IMR-90 (cell line): ENCODE data around the gene CPA3. TPM values are rescaled to one million over a fixed set of nuclear protein-coding genes. Genes with fewer than 3 reads are reported as not detected.

ENCODE experiments used
- ATAC-seq: fragments of 200-7000 bp; cut with Tn5 transposase; 2 replicates; pipeline ENCODE4 v1.9.1; 2020; ENCODE audit warnings: low read depth, mild to moderate bottlenecking, moderate library complexity
- BruUV-seq: library from RNA; stranded (reverse); fragments of 400-500 nt; replicated peaks from 2 replicates; lab custom pipeline; 2021; lab: Mats Ljungman, UMichigan
- CTCF ChIA-PET: fragments of 300-600 bp; formaldehyde crosslinking; extraction: SDS; loops from one replicate; lab custom pipeline; 2021; ENCODE audit warnings: antibody characterized with exemption; lab: Yijun Ruan, JAX
- POLR2A ChIA-PET: fragments of 300-600 bp; sonication (Branson Sonifier 250); formaldehyde crosslinking; loops from one replicate; lab custom pipeline; 2022; ENCODE audit warnings: antibody characterized with exemption; ENCODE audit not compliant: unreplicated experiment; lab: Charles Lee
- DNase-seq: peaks from one replicate; pipeline ENCODE4 v3.0.0; 2013
- H2AFZ ChIP-seq: replicated peaks from 2 replicates; pipeline ENCODE3; 2013; ENCODE audit warnings: low read length, mild to moderate bottlenecking; ENCODE audit not compliant: poor library complexity
- H2AK5ac ChIP-seq: 2 replicates; pipeline ENCODE4 v1.6.1; 2013; ENCODE audit warnings: low read depth, low read length, inconsistent platforms
- H2AK9ac ChIP-seq: replicated peaks from 2 replicates; pipeline ENCODE3; 2013; ENCODE audit warnings: mild to moderate bottlenecking, low read depth, low read length, moderate library complexity; ENCODE audit not compliant: poor library complexity
- H2BK120ac ChIP-seq: 2 replicates; pipeline ENCODE4 v1.6.1; 2013; ENCODE audit warnings: low read depth, low read length, inconsistent platforms
- H2BK15ac ChIP-seq: 3 replicates; pipeline ENCODE4 v1.6.1; 2013; ENCODE audit warnings: low read depth, low read length, inconsistent platforms
- H2BK20ac ChIP-seq: 2 replicates; pipeline ENCODE4 v1.6.1; 2013; ENCODE audit warnings: low read depth, mild to moderate bottlenecking, inconsistent platforms, low read length, moderate library complexity
- H2BK5ac ChIP-seq: 2 replicates; pipeline ENCODE4 v1.6.1; 2013; ENCODE audit warnings: mild to moderate bottlenecking, low read depth, low read length, inconsistent platforms; ENCODE audit not compliant: poor library complexity, severe bottlenecking
- H3K14ac ChIP-seq: replicated peaks from 2 replicates; pipeline ENCODE4 v1.6.1; 2013; ENCODE audit warnings: low read depth, low read length, inconsistent platforms
- H3K18ac ChIP-seq: 2 replicates; pipeline ENCODE4 v1.6.1; 2013; ENCODE audit warnings: low read depth, low read length, control low read depth
- H3K23ac ChIP-seq: 2 replicates; pipeline ENCODE4 v1.6.1; 2013; ENCODE audit warnings: low read depth, low read length, inconsistent platforms
- H3K27ac ChIP-seq: 2 replicates; pipeline ENCODE4 v1.5.1; 2013; ENCODE audit warnings: mild to moderate bottlenecking, control low read depth, low read length; ENCODE audit not compliant: insufficient read depth
- H3K27me3 ChIP-seq: 2 replicates; pipeline ENCODE4 v1.6.1; 2013; ENCODE audit warnings: low read length; ENCODE audit not compliant: control insufficient read depth, insufficient read depth
- H3K36me3 ChIP-seq: 2 replicates; pipeline ENCODE4 v1.6.1; 2013; ENCODE audit warnings: low read length, mixed read lengths; ENCODE audit not compliant: control insufficient read depth, insufficient read depth
- H3K4ac ChIP-seq: 2 replicates; pipeline ENCODE4 v1.6.1; 2013; ENCODE audit warnings: low read depth, low read length, inconsistent platforms
- H3K4me1 ChIP-seq: 2 replicates; pipeline ENCODE4 v1.6.1; 2013; ENCODE audit warnings: low read length, mixed read lengths; ENCODE audit not compliant: control insufficient read depth, insufficient read depth
- H3K4me2 ChIP-seq: 2 replicates; pipeline ENCODE4 v1.6.1; 2013; ENCODE audit warnings: low read depth, mild to moderate bottlenecking, control low read depth, low read length, moderate library complexity
- H3K4me3 ChIP-seq: 2 replicates; pipeline ENCODE4 v1.5.1; 2013; ENCODE audit warnings: low read depth, mild to moderate bottlenecking, control low read depth, low read length, moderate library complexity; ENCODE audit not compliant: insufficient read depth
- H3K56ac ChIP-seq: 2 replicates; pipeline ENCODE4 v1.6.1; 2013; ENCODE audit warnings: low read length, inconsistent platforms; ENCODE audit not compliant: insufficient read depth; ENCODE audit errors: extremely low read depth
- H3K79me1 ChIP-seq, 2 experiments: 2 replicates each; pipeline ENCODE4 v1.6.1; 2013; ENCODE audit warnings: low read length in 2 of 2, inconsistent platforms in 1 of 2, low read depth in 1 of 2
- H3K9ac ChIP-seq: 2 replicates; pipeline ENCODE4 v1.6.1; 2013; ENCODE audit warnings: low read depth, low read length, control low read depth
- H3K9me1 ChIP-seq: 2 replicates; pipeline ENCODE4 v1.6.1; 2013; ENCODE audit warnings: low read length, inconsistent platforms; ENCODE audit not compliant: insufficient read depth
- H3K9me3 ChIP-seq: 2 replicates; pipeline ENCODE4 v1.6.1; 2013; ENCODE audit warnings: low read length; ENCODE audit not compliant: control insufficient read depth, insufficient read depth
- H4K20me1 ChIP-seq: 2 replicates; pipeline ENCODE4 v1.6.1; 2013; ENCODE audit warnings: low read length, inconsistent platforms; ENCODE audit not compliant: insufficient read depth
- H4K5ac ChIP-seq: 2 replicates; pipeline ENCODE4 v1.6.1; 2013; ENCODE audit warnings: mild to moderate bottlenecking, low read depth, low read length, control low read depth
- H4K8ac ChIP-seq, 2 experiments: 2 replicates each; pipeline ENCODE4 v1.6.1; 2013; ENCODE audit warnings: low read depth in 2 of 2, low read length in 2 of 2, control low read depth in 1 of 2, inconsistent platforms in 1 of 2
- H4K91ac ChIP-seq: 2 replicates; pipeline ENCODE4 v1.6.1; 2013; ENCODE audit warnings: low read depth, low read length, inconsistent platforms; ENCODE audit not compliant: insufficient read depth
- ELK1 ChIP-seq: fragments of 150-350 bp; IDR thresholded peaks from 2 replicates; pipeline ENCODE4 v1.6.1; 2016; ENCODE audit warnings: low read depth, mild to moderate bottlenecking, low read length, moderate library complexity, borderline replicate concordance
- MAFK ChIP-seq: IDR thresholded peaks from 2 replicates; pipeline ENCODE4 v1.6.1; 2012; ENCODE audit warnings: low read depth, low read length, improper control_type of control experiment
- NFE2L2 ChIP-seq: fragments of 150-350 bp; IDR thresholded peaks from 2 replicates; pipeline ENCODE4 v1.6.1; 2016; ENCODE audit warnings: low read depth, mild to moderate bottlenecking, low read length
- POLR2A ChIP-seq: IDR thresholded peaks from 2 replicates; pipeline ENCODE4 v1.6.1; 2012; ENCODE audit warnings: mild to moderate bottlenecking, low read depth, low read length
- RAD21 ChIP-seq: IDR thresholded peaks from 2 replicates; pipeline ENCODE4 v1.6.1; 2012; ENCODE audit warnings: low read length, improper control_type of control experiment
- dilution Hi-C: fragments of 300-500 bp; cut with HindIII; formaldehyde crosslinking; loops from one replicate; pipeline ENCODE4 v1.14.3; 2018; ENCODE audit warnings: low sequenced_read_pairs; ENCODE audit not compliant: unreplicated experiment
- in situ Hi-C: fragments of 300-500 bp; cut with MboI; formaldehyde crosslinking; loops from 3 replicates; pipeline ENCODE4 v1.14.3; 2019; ENCODE audit warnings: low sequenced_read_pairs, inconsistent platforms, mixed read lengths
- intact Hi-C: fragments of 100-400 bp; cut with micrococcal nuclease; formaldehyde crosslinking; loops from 2 replicates; pipeline ENCODE4 v1.10.0; 2022
- polyA plus RNA-seq, 3 experiments: library from polyadenylated mRNA; depleted of rRNA; stranded (reverse); fragments of >200 nt; gene quantifications; 2 replicates each; pipeline ENCODE4 v1.2.3, GENCODE V29; 2012; ENCODE audit warnings: low replicate concordance in 1 of 3
- total RNA-seq: library from RNA; depleted of rRNA; stranded (reverse); fragments of >200 nt; gene quantifications from 2 replicates; pipeline ENCODE4 v1.2.3, GENCODE V29; 2012

CPA3 gene
- total and polyA plus RNA-seq, 2 of the 4 experiments (the other 2 are of a cell fraction), result 0.07 TPM; not detected in 1

- ChIA-PET CTCF (no interaction called here), POLR2A (no interaction called here)
- H3K14ac ChIP-seq, result no peak overlapping the region
- H4K5ac ChIP-seq, result no peak overlapping the region
- no peak overlapping the region for H2BK120ac ChIP-seq
- no peak overlapping the region for H4K8ac ChIP-seq
- no peak overlapping the region for H2AK9ac ChIP-seq
- no peak overlapping the region for H3K27ac ChIP-seq
- no peak overlapping the region for H2BK5ac ChIP-seq
- no peak overlapping the region for H2BK20ac ChIP-seq
- no TSS peak for BruUV-seq
- H3K4me3 ChIP-seq, result no peak overlapping the region
- H3K56ac ChIP-seq, result no peak overlapping the region
- ATAC-seq (peak; percentile 49), DNase-seq (peak; percentile 43)
- no peak overlapping the region for H2AFZ ChIP-seq
- TF ChIP-seq MAFK, result no peak
- TF ChIP-seq NFE2L2, result no peak
- TF ChIP-seq RAD21, result no peak
- TF ChIP-seq ELK1, result no peak
- TF ChIP-seq POLR2A, result no peak
- no peak overlapping the region for H3K4me2 ChIP-seq
- intact Hi-C loops, result no loop called here
- no peaks in the 10 kb centered on the region; the same call in 1 of the 2 replicates for H3K27me3 ChIP-seq
- H4K20me1 ChIP-seq, result no peaks in the 10 kb centered on the region
- H3K18ac ChIP-seq, result no peak overlapping the region
- H3K23ac ChIP-seq, result no peak overlapping the region
- no peaks in the 10 kb centered on the region for H3K79me1 ChIP-seq
- H3K36me3 ChIP-seq, result no peaks in the 10 kb centered on the region
- in situ Hi-C loops, result no loop called here
- no peaks in the 10 kb centered on the region for H3K9me1 ChIP-seq
- no peak overlapping the region for H3K9ac ChIP-seq
- no peak overlapping the region for H3K4ac ChIP-seq
- no peak overlapping the region for H2BK15ac ChIP-seq
- peaks cover 1% of the 10 kb centered on the region; the same call in 1 of the 2 replicates for H3K4me1 ChIP-seq
- H4K91ac ChIP-seq, result no peak overlapping the region
- no peak overlapping the region for H2AK5ac ChIP-seq
- dilution Hi-C loops, result no loop called here
- H3K9me3 ChIP-seq, result no peaks in the 10 kb centered on the region
Observed at GRCh38 chr3:148884261-148884660, 19.2 kb downstream of the CPA3 start.
